ENCODE measurements around the gene TRPC4. TPM values are rescaled to one million over a fixed set of nuclear protein-coding genes. Genes with fewer than 3 reads are reported as not detected.

Gene TRPC4
- total and polyA plus RNA-seq, 12 donors: 0.26 to 3.9 (median 1.0) TPM; not detected in 1

GRCh38 chr13:37886879-37887278, 17.3 kb upstream of the TRPC4 start:
- no peak for ATAC-seq
- no peaks in the 10 kb centered on the region for H3K36me3 ChIP-seq
- no peaks in the 10 kb centered on the region for H3K4me1 ChIP-seq
- no peak overlapping the region for H3K4me3 ChIP-seq
- no peak overlapping the region for H3K27ac ChIP-seq
- no peaks in the 10 kb centered on the region for H3K27me3 ChIP-seq
- 64 to 75% methylated on average over 4 of the region's 4 CpGs for WGBS, 2 donors
- DNase-seq: no peak
- no peaks in the 10 kb centered on the region for H3K9me3 ChIP-seq
- no peak for TF ChIP-seq CTCF (IDR thresholded peaks at IDR 0.05)
- intact Hi-C loops (cut with DNase I): no loop called here

- TF ChIP-seq CTCF (IDR thresholded peaks at IDR 0.05): no peak
- DNase-seq (no peak), ATAC-seq (no peak)
- H3K9me3 ChIP-seq: no peaks in the 10 kb centered on the region
- H3K4me1 ChIP-seq: no peaks in the 10 kb centered on the region
- H3K36me3 ChIP-seq: no peaks in the 10 kb centered on the region
- intact Hi-C loops (cut with DNase I): no loop called here
- H3K27me3 ChIP-seq: no peaks in the 10 kb centered on the region
- H3K4me3 ChIP-seq: no peak overlapping the region
- 90% methylated on average over 2 of the region's 2 CpGs for WGBS, 2 donors
- H3K27ac ChIP-seq: no peak overlapping the region
These were observed 15.1 kb upstream of the TRPC4 start for GRCh38 chr13:37884674-37885073.

GRCh38 chr13:37884026-37884425, 14.5 kb upstream of the TRPC4 start:
- WGBS, 2 donors: 90% methylated on average over 1 of the region's 1 CpG
- intact Hi-C loops (cut with DNase I): no loop called here

GRCh38 chr13:37878921-37879320, 9.3 kb upstream of the TRPC4 start:
- ATAC-seq (peak in 1 of 8 donors; percentile 79), DNase-seq (no peak)
- H3K9me3 ChIP-seq: no peaks in the 10 kb centered on the region
- TF ChIP-seq CTCF (IDR thresholded peaks at IDR 0.05): no peak
- peaks cover 0 to 3% (median 0%) of the 10 kb centered on the region in 7 donors for H3K27me3 ChIP-seq
- no peaks in the 10 kb centered on the region for H3K36me3 ChIP-seq
- intact Hi-C loops (cut with DNase I): loop anchor here in 2 of 10 donors (10.0 kb wide), 2 partner anchors 346 to 466 kb away; partner anchors contain the start of gene UFM1 (in 1 of the 2)
- WGBS, 2 donors: 77 to 93% methylated on average over 3 of the region's 3 CpGs
- no peak overlapping the region for H3K27ac ChIP-seq
- H3K4me1 ChIP-seq: no peaks in the 10 kb centered on the region
- no peak overlapping the region for H3K4me3 ChIP-seq

More at GRCh38 chr13:37884026-37884425, 14.5 kb upstream of the TRPC4 start:
- H3K9me3 ChIP-seq: no peaks in the 10 kb centered on the region
- ATAC-seq (no peak), DNase-seq (no peak)
- no peak overlapping the region for H3K4me3 ChIP-seq
- H3K27me3 ChIP-seq: no peaks in the 10 kb centered on the region
- no peak for TF ChIP-seq CTCF (IDR thresholded peaks at IDR 0.05)
- no peak overlapping the region for H3K27ac ChIP-seq
- no peaks in the 10 kb centered on the region for H3K36me3 ChIP-seq
- H3K4me1 ChIP-seq: no peaks in the 10 kb centered on the region
